Gastroesophageal sphincter (tissue), 4 donors: ENCODE data around the gene EIF5A. TPM values are rescaled to one million over a fixed set of nuclear protein-coding genes. Genes with fewer than 3 reads are reported as not detected.

Experiments used
- ATAC-seq: fragments of 150-250 bp; one replicate; pipeline ENCODE4 v1.9.1; 2016; ENCODE audit warnings: mild to moderate bottlenecking, moderate library complexity
- H3K27ac ChIP-seq, 4 donors: fragments of 200-600 bp; sonication (generic) in 3 of 4; 1 replicate in 3 of 4; 2 replicates in 1 of 4; pipeline ENCODE4 v1.5.1; 2016 to 2019
- H3K27me3 ChIP-seq: fragments of 200-600 bp; sonication (generic); one replicate; pipeline ENCODE4 v1.5.1; 2019
- H3K36me3 ChIP-seq, 2 donors: fragments of 200-600 bp; sonication (generic); one replicate each; pipeline ENCODE4 v1.5.1; 2019; ENCODE audit warnings: control low read depth in 1 of 2
- H3K4me1 ChIP-seq, 3 donors: fragments of 200-600 bp; sonication (generic); 1 replicate in 2 of 3; 2 replicates in 1 of 3; pipeline ENCODE4 v1.5.1; 2016 to 2019; ENCODE audit warnings: control low read depth in 2 of 3
- H3K4me3 ChIP-seq, 2 donors: fragments of 200-600 bp; sonication (generic); one replicate each; pipeline ENCODE4 v1.5.1; 2019; ENCODE audit warnings: mild to moderate bottlenecking in 1 of 2, moderate library complexity in 1 of 2
- H3K9me3 ChIP-seq, 3 donors: fragments of 200-600 bp; sonication (generic); one replicate each; pipeline ENCODE4 v1.5.1; 2017 to 2019; ENCODE audit warnings: control low read depth in 2 of 3
- CTCF ChIP-seq, 4 experiments: fragments of 200-600 bp in 2 of 4; fragments of 450-650 bp in 2 of 4; sonication (generic) in 1 of 4; IDR thresholded peaks; one replicate each; pipeline ENCODE4 v1.5.1; 2017 to 2019; ENCODE audit warnings: antibody characterized with exemption in 4 of 4, mild to moderate bottlenecking in 2 of 4, moderate library complexity in 2 of 4
- EP300 ChIP-seq: sonication (generic); formaldehyde crosslinking; IDR thresholded peaks from one replicate; pipeline ENCODE4 v1.6.1; 2017; ENCODE audit warnings: antibody characterized with exemption, mild to moderate bottlenecking
- POLR2A ChIP-seq, 2 donors: fragments of 450-650 bp; IDR thresholded peaks; one replicate each; pipeline ENCODE4 v1.6.1; 2017; ENCODE audit warnings: antibody characterized with exemption in 2 of 2, mild to moderate bottlenecking in 2 of 2, moderate library complexity in 1 of 2
- POLR2AphosphoS5 ChIP-seq: sonication (generic); formaldehyde crosslinking; IDR thresholded peaks from one replicate; pipeline ENCODE4 v1.6.1; 2017; ENCODE audit warnings: antibody characterized with exemption
- WGBS, 2 donors: methylation state at CpG; one replicate each; pipeline ENCODE4 v1.1.5; 2018; ENCODE audit warnings: low coverage in 1 of 2; 5-methylcytosine and 5-hydroxymethylcytosine counted together
- total RNA-seq, 4 donors: library from RNA; depleted of rRNA; stranded (reverse); fragments of >200 nt; gene quantifications; one replicate each; pipeline ENCODE4 v1.1.0, GENCODE V29; 2016

EIF5A gene
- total RNA-seq, 4 donors from 2014 or later, result 145 to 233 (median 183) TPM

GRCh38 chr17:7340179-7340578, 32.8 kb downstream of the EIF5A start:
- no peaks in the 10 kb centered on the region for H3K9me3 ChIP-seq
- no peaks in the 10 kb centered on the region for H3K36me3 ChIP-seq
- H3K27ac ChIP-seq, result no peak overlapping the region
- ATAC-seq, result no peak
- no peaks in the 10 kb centered on the region for H3K4me1 ChIP-seq
- H3K4me3 ChIP-seq, result no peak overlapping the region
- 60% methylated on average over 2 of the region's 2 CpGs; no CpG with 5 or more reads in 1 of the 2 donors for WGBS, 2 donors
- peaks cover 81% of the 10 kb centered on the region for H3K27me3 ChIP-seq
- TF ChIP-seq CTCF (IDR thresholded peaks at IDR 0.05), result no peak
- no peak for TF ChIP-seq POLR2AphosphoS5
- no peak for TF ChIP-seq POLR2A (IDR thresholded peaks at IDR 0.05)
- no peak for TF ChIP-seq EP300

- H3K4me3 ChIP-seq, result no peak overlapping the region
- WGBS, 2 donors, result 89 to 95% methylated on average over 3 to 5 of the region's 13 CpGs
- no peaks in the 10 kb centered on the region for H3K36me3 ChIP-seq
- no peak for ATAC-seq
- peaks cover 64% of the 10 kb centered on the region for H3K27me3 ChIP-seq
- TF ChIP-seq EP300 (no peak), CTCF (IDR thresholded peaks at IDR 0.05) (no peak), POLR2AphosphoS5 (no peak), POLR2A (IDR thresholded peaks at IDR 0.05) (no peak)
- H3K27ac ChIP-seq, result no peak overlapping the region
- H3K9me3 ChIP-seq, result no peaks in the 10 kb centered on the region
- H3K4me1 ChIP-seq, result no peaks in the 10 kb centered on the region
Measured at GRCh38 chr17:7341842-7342241, 34.4 kb downstream of the EIF5A start.

- H3K9me3 ChIP-seq, result no peaks in the 10 kb centered on the region
- no peaks in the 10 kb centered on the region for H3K36me3 ChIP-seq
- no peak for TF ChIP-seq POLR2A (IDR thresholded peaks at IDR 0.05)
- no peak overlapping the region for H3K4me3 ChIP-seq
- ATAC-seq, result no peak
- peaks cover 0 to 5% (median 0%) of the 10 kb centered on the region in 3 donors for H3K4me1 ChIP-seq
- H3K27ac ChIP-seq, result no peak overlapping the region
- WGBS, 2 donors, result 40% methylated on average over 3 of the region's 15 CpGs; no CpG with 5 or more reads in 1 of the 2 donors
- peaks cover 53% of the 10 kb centered on the region for H3K27me3 ChIP-seq
Measured at GRCh38 chr17:7343250-7343649, 35.8 kb downstream of the EIF5A start.

DNA sequence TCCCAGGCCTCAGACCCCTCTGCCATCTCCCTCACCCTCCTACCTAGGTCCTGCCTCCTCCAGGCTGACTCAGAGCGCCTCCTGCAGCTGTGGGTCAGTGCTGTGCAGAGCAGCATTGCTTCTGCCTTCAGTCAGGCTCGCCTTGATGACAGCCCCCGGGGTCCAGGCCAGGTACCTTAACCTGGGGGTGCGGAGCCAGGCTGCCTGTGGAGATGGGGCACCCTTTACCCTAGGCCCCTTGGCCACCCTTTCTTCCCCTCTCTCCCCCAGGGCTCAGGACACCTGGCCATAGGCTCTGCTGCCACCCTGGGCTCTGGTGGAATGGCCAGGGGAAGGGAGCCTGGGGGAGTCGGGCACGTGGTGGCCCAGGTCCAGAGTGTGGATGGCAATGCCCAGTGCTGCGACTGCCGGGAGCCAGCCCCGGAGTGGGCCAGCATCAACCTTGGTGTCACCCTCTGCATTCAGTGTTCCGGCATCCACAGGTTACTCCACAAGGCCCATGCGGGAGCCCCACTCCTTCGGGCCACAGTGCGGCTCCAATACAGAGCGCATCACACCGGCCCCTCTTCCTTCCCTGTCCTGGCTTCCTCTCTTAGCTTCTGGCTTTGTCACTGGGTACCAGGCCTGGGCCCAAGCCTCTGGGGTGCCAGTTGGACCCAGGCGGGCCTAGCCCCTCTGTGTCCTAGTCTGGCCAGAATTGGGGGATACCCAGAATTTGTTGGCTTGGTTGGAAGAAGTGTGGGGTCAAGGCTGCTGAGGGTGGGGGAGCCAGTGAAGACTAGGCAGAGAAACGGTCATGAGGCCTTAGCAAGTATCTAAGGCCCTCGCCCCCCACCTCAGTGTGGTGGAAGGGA, 39.6 kb downstream of the EIF5A start:
- peaks cover 23% of the 10 kb centered on the region for H3K27me3 ChIP-seq
- no peaks in the 10 kb centered on the region for H3K9me3 ChIP-seq
- H3K4me3 ChIP-seq, result no peak overlapping the region
- TF ChIP-seq POLR2A (IDR thresholded peaks at IDR 0.05) (no peak), POLR2AphosphoS5 (no peak), CTCF (IDR thresholded peaks at IDR 0.05) (no peak), EP300 (no peak)
- no peak for ATAC-seq
- H3K4me1 ChIP-seq, result peaks cover 0 to 38% (median 12%) of the 10 kb centered on the region in 3 donors
- no peaks in the 10 kb centered on the region for H3K36me3 ChIP-seq
- WGBS, 2 donors, result 65 to 70% methylated on average over 2 to 11 of the region's 18 CpGs
- no peak overlapping the region for H3K27ac ChIP-seq

DNA sequence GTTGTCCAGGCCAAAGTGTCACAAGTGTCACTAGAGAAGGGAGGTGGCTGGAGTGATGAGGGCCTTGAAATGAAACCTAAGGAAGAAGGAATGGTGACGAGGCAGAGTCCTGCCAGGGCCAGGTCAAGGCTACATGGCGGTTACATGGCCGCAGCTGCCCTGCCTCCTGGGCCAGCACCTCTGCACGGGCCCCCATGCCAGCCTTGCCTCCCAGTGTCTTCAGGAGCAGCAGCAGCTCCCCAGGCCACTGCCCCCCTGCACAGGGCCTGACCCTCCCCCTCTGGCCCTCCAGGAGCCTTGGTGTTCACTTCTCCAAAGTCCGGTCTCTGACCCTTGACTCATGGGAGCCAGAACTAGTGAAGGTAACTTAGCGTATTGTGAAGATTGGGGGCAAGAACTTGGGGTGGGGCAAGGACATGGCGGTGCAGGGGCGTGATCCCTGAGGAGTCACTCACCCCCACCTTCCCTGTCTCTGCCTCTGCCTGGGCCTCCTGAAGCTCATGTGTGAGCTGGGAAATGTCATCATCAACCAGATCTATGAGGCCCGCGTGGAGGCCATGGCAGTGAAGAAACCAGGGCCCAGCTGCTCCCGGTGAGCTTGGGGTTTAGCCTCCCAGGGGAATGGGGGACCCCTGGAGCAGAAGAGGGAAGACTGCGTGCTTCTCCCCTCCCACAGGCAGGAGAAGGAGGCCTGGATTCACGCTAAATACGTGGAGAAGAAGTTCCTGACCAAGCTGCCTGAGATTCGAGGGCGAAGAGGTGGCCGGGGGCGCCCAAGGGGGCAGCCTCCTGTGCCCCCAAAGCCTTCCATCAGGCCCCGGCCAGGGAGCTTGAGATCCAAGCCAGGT, 40.4 kb downstream of the EIF5A start:
- H3K4me3 ChIP-seq, result no peak overlapping the region
- H3K36me3 ChIP-seq, result no peaks in the 10 kb centered on the region
- WGBS, 2 donors, result 30 to 56% methylated on average over 5 to 6 of the region's 19 CpGs
- peaks cover 0 to 44% (median 16%) of the 10 kb centered on the region in 3 donors for H3K4me1 ChIP-seq
- no peak overlapping the region for H3K27ac ChIP-seq
- peaks cover 14% of the 10 kb centered on the region for H3K27me3 ChIP-seq
- TF ChIP-seq CTCF (IDR thresholded peaks at IDR 0.05), result no peak
- TF ChIP-seq EP300, result no peak
- no peak for TF ChIP-seq POLR2AphosphoS5
- TF ChIP-seq POLR2A (IDR thresholded peaks at IDR 0.05), result no peak
- no peak for ATAC-seq
- H3K9me3 ChIP-seq, result no peaks in the 10 kb centered on the region
